Activated naive CD4-positive, alpha-beta T cell treated with anti-CD3 and anti-CD28 coated beads, Interleukin-2, amount 50 U/mL, for 72 hours (primary cell): Measurements from ENCODE around the gene RECK. TPM values are rescaled to one million over a fixed set of nuclear protein-coding genes. Genes with fewer than 3 reads are reported as not detected.
A peak's percentile ranks its signal among the peaks of the same experiment; 100 is the strongest.
"Not testable (repeated sequence)": the region's sequence is repeated elsewhere in the genome, so short reads cannot be mapped to it uniquely, and the experiment has no call there.

Source experiments
- ATAC-seq, 2 donors: fragments of 150-1000 bp; cut with Tn5 transposase; 2 replicates each; pipeline ENCODE4 v1.10.0; 2021; ENCODE audit warnings: mild to moderate bottlenecking in 2 of 2, moderate library complexity in 2 of 2
- DNase-seq, 2 donors: peaks; one replicate each; pipeline ENCODE4 v3.0.0; 2021 to 2022; ENCODE audit warnings: low spot score in 2 of 2
- H3K27ac Mint-ChIP-seq, 2 donors: one replicate each; pipeline ENCODE4 v1.8.0; 2022; ENCODE audit warnings: mild to moderate bottlenecking in 2 of 2, mixed read lengths in 2 of 2
- H3K36me3 Mint-ChIP-seq, 2 donors: one replicate each; pipeline ENCODE4 v1.8.0; 2022; ENCODE audit warnings: mixed read lengths in 2 of 2
- H3K9me3 Mint-ChIP-seq, 2 donors: one replicate each; pipeline ENCODE4 v1.8.0; 2022; ENCODE audit warnings: mixed read lengths in 2 of 2
- total RNA-seq, 2 donors: library from RNA; stranded (reverse); gene quantifications; one replicate each; pipeline ENCODE4 v1.2.3, GENCODE V29; 2022

Gene RECK, protein sequence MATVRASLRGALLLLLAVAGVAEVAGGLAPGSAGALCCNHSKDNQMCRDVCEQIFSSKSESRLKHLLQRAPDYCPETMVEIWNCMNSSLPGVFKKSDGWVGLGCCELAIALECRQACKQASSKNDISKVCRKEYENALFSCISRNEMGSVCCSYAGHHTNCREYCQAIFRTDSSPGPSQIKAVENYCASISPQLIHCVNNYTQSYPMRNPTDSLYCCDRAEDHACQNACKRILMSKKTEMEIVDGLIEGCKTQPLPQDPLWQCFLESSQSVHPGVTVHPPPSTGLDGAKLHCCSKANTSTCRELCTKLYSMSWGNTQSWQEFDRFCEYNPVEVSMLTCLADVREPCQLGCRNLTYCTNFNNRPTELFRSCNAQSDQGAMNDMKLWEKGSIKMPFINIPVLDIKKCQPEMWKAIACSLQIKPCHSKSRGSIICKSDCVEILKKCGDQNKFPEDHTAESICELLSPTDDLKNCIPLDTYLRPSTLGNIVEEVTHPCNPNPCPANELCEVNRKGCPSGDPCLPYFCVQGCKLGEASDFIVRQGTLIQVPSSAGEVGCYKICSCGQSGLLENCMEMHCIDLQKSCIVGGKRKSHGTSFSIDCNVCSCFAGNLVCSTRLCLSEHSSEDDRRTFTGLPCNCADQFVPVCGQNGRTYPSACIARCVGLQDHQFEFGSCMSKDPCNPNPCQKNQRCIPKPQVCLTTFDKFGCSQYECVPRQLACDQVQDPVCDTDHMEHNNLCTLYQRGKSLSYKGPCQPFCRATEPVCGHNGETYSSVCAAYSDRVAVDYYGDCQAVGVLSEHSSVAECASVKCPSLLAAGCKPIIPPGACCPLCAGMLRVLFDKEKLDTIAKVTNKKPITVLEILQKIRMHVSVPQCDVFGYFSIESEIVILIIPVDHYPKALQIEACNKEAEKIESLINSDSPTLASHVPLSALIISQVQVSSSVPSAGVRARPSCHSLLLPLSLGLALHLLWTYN
- total RNA-seq: 1 to 10 TPM; 7.0 to 7.6 TPM

DNA sequence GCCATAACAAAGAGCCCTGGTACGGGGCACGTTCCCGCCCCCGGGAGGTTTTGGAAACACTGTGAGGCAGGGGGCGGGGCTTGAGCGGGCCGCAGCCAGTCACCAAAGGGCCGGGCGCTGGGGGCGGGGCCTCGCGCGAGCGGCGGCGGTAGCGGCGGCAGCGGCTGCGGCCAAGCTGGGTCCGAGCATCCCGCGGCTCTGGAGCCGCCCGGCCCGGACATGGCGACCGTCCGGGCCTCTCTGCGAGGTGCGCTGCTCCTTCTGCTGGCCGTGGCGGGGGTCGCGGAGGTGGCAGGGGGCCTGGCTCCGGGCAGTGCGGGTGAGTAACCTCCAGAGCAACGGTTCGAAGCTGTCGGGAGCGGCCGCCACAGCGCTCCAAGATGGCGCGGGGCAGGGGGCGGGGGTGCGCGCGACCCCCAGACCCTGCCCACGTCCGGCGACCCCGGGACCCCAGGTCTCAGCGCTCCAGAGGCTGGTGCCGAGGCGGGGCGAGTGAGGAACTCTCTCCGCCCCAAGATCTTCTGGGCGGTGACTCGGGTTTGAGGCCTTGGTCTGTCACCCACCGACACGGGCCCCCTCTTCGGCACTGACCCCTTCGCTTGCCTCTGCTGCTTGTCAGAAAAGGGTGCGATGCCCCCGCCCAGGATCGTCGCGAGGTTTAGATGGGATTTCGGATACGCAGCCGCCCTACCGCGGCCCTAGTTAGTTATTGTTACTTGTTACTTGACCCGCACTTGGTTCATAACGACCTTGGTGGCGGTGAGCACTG lies at the start of gene RECK:
Gene RECK (plus strand): TSS at position 134 of the 769 bp plus-strand sequence. CDS start 86 bp downstream, at position 220.
- H3K9me3 Mint-ChIP-seq: no peaks in the 10 kb centered on the region
- ATAC-seq (peak; percentile 95 to 96), DNase-seq (peak; percentile 89 to 95)
- H3K36me3 Mint-ChIP-seq: peaks cover 7% of the 10 kb centered on the region in 2 donors
- H3K27ac Mint-ChIP-seq: peak within 1 kb of the TSS; percentile 76 to 89

DNA sequence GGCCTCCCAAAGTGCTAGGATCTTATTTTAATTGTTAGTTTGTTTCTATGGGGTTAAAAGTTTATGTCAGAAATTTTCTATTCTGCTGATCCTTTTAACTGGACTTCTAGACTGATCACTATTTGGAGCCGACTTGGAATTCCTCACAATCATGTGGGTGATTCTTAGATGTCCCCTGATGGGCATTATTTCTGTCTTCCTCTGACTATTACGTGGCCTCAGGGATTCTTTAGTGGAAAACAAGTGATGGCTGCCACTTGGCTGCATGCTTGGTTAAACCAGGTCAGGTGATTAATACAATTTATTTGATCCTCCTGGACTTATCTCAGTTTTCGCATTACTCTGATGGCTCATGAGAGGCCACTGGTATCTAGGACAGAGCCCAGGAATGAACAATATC lies 46.6 kb upstream of the RECK start:
- DNase-seq (no peak), ATAC-seq (no peak)
- no peaks in the 10 kb centered on the region for H3K36me3 Mint-ChIP-seq
- H3K27ac Mint-ChIP-seq: no peak overlapping the region
- H3K9me3 Mint-ChIP-seq: no peaks in the 10 kb centered on the region

- H3K27ac Mint-ChIP-seq, H3K36me3 Mint-ChIP-seq, DNase-seq, H3K9me3 Mint-ChIP-seq, ATAC-seq: not testable (repeated sequence)
Observed at GRCh38 chr9:35993136-35993535, 43.6 kb upstream of the RECK start.

GRCh38 chr9:35993976-35994720 lies 42.6 kb upstream of the RECK start:
- no peaks in the 10 kb centered on the region for H3K9me3 Mint-ChIP-seq
- no peak for DNase-seq

GRCh38 chr9:35994959-35995358 lies 41.8 kb upstream of the RECK start:
- H3K36me3 Mint-ChIP-seq: peaks cover 0 to 12% of the 10 kb centered on the region in 2 donors
- ATAC-seq (no peak), DNase-seq (no peak)
- no peak overlapping the region for H3K27ac Mint-ChIP-seq
- H3K9me3 Mint-ChIP-seq: no peaks in the 10 kb centered on the region

More at GRCh38 chr9:35993976-35994720, 42.6 kb upstream of the RECK start:
- no peak overlapping the region for H3K27ac Mint-ChIP-seq
- no peak for ATAC-seq
- peaks cover 0 to 12% of the 10 kb centered on the region in 2 donors for H3K36me3 Mint-ChIP-seq

- DNase-seq: no peak
- Mint-ChIP-seq H3K9me3 (no peaks in the 10 kb centered on the region), H3K36me3 (peaks cover 0 to 12% of the 10 kb centered on the region in 2 donors), H3K27ac (no peak overlapping the region)
- no peak for ATAC-seq
Observed at GRCh38 chr9:35996358-35996970, 40.2 kb upstream of the RECK start.

- not testable (repeated sequence) for H3K27ac Mint-ChIP-seq, ATAC-seq, H3K9me3 Mint-ChIP-seq, DNase-seq
- H3K36me3 Mint-ChIP-seq: peaks cover 0 to 12% of the 10 kb centered on the region in 2 donors
Observed at GRCh38 chr9:35997016-35997415, 39.7 kb upstream of the RECK start.

GRCh38 chr9:35998333-35998732 lies 38.4 kb upstream of the RECK start:
- DNase-seq: no peak

GRCh38 chr9:36005891-36006290 lies 30.8 kb upstream of the RECK start:
- DNase-seq (no peak), ATAC-seq (no peak)
- H3K36me3 Mint-ChIP-seq: peaks cover 0 to 15% of the 10 kb centered on the region in 2 donors
- H3K9me3 Mint-ChIP-seq: peaks cover 0 to 10% of the 10 kb centered on the region in 2 donors
- H3K27ac Mint-ChIP-seq: no peak overlapping the region

More at GRCh38 chr9:35998333-35998732, 38.4 kb upstream of the RECK start:
- Mint-ChIP-seq H3K27ac (no peak overlapping the region), H3K36me3 (peaks cover 0 to 12% of the 10 kb centered on the region in 2 donors), H3K9me3 (no peaks in the 10 kb centered on the region)
- ATAC-seq: no peak

DNA sequence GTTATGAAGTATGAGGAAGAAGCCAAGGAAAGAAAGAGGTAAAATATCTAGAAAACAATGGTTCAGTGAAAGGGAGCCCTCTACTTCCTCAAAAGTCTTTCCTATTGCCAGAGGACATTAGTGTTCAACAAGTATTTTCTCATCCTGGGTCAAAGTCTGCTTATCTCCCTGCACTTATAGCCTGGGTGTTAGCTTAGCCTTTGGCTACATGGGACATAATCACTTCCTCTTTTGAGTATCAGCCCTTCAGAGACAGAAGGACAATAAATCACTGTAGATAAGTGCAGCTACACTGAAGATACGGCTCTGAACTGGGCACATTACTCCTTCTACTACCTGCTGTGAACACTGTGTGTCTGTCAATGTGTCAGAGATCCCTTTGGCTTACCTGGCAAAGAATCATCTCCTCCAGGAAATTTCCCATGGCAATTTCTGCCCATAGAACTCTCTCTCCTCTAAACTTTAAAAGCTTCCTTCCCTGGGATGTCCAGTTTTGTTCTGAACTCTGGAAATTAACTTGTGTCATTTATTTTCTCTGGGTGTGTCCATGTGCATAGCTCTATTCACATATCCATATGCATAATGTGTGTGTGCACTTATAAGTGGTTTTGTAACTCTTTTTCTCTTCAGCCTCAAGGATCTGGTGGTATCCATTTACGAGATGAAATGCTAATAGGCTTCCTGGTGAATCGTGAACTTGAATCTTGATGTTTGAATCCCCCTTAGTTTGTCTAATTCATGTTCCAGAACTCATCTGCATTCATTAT lies 30.0 kb upstream of the RECK start:
- peaks cover 0 to 15% of the 10 kb centered on the region in 2 donors for H3K36me3 Mint-ChIP-seq
- H3K9me3 Mint-ChIP-seq: peaks cover 0 to 10% of the 10 kb centered on the region in 2 donors
- DNase-seq (no peak), ATAC-seq (no peak)
- H3K27ac Mint-ChIP-seq: peak overlapping the region; percentile 1 to 7

GRCh38 chr9:36007316-36007708 lies 29.4 kb upstream of the RECK start:
- ATAC-seq: peak; percentile 78 to 93

GRCh38 chr9:36007852-36008251 lies 28.9 kb upstream of the RECK start:
- no peak for ATAC-seq
- Mint-ChIP-seq H3K9me3 (peaks cover 0 to 10% of the 10 kb centered on the region in 2 donors), H3K36me3 (peaks cover 0 to 15% of the 10 kb centered on the region in 2 donors), H3K27ac (no peak overlapping the region)
- no peak for DNase-seq

More at GRCh38 chr9:36007316-36007708, 29.4 kb upstream of the RECK start:
- peaks cover 0 to 10% of the 10 kb centered on the region in 2 donors for H3K9me3 Mint-ChIP-seq
- peak overlapping the region; percentile 1 to 7 for H3K27ac Mint-ChIP-seq
- DNase-seq: no peak
- peaks cover 0 to 15% of the 10 kb centered on the region in 2 donors for H3K36me3 Mint-ChIP-seq

DNA sequence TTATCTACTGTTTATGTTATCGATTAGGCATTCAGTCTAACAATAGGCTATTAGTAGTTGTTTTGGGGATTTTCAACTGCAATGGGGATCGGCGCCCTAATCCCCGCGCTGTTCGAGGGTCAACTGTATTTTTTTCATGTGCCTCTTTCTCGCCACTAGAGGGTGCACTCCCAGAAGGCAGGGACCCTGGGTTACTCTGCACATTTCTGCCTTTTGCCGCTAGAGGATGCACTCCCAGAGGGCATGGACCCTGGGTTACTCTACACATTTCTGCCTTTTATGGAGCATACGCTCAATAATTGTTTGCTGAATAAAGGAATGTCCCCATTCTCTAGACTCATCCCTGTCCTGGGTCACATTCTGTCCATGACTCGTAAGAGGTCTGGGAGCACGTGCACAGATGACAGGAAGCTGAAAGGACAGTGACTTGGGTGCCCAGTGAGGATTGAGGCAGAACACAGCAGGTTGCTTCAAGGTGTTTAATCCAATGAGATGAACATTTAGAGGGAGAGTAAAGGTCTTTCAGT lies 27.9 kb upstream of the RECK start:
- peak overlapping the region in 1 of 2 donors; percentile 7 for H3K27ac Mint-ChIP-seq
- DNase-seq: peak; percentile 55 to 64

DNA sequence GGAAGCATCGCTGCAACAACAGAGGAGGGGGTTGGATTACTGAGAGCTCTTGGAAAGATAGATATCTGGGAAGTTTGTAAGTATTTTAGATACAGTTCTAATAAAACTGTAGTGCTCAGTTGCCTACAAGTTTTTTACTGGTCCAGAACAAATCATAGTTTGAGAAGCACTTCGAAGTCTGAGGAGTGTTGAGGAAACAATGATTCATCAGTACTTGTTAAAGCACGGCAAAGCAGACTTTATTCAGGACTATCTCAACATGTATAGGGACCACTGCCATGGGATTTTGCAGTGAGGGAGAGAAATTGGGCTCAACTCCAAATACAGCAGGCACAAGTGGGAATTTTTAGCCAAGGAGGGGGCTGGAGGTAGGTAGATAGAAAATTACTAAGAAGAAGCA lies 25.3 kb upstream of the RECK start:
- Mint-ChIP-seq H3K9me3 (no peaks in the 10 kb centered on the region), H3K27ac (no peak overlapping the region), H3K36me3 (peaks cover 0 to 5% of the 10 kb centered on the region in 2 donors)
- ATAC-seq (no peak), DNase-seq (no peak)

More for the DNA sequence above, 27.9 kb upstream of the RECK start:
- Mint-ChIP-seq H3K9me3 (peaks cover 0 to 10% of the 10 kb centered on the region in 2 donors), H3K36me3 (peaks cover 0 to 15% of the 10 kb centered on the region in 2 donors)
- ATAC-seq: peak; percentile 77 to 80
